Measurements from ENCODE around the gene SUSD4.

GRCh38 chr1:223233019-223233409 is 131.0 kb downstream of the SUSD4 start:
- TF ChIP-seq FOS (IDR thresholded peaks at IDR 0.05; ENCODE audit: borderline replicate concordance, extremely low read depth, insufficient read length) (no peak), EP300 (IDR thresholded peaks at IDR 0.05; ENCODE audit: borderline replicate concordance in 1 of 2, control insufficient read depth in 1 of 2, low read depth in 2 of 2, low read length in 2 of 2) (no peak), CTCF (IDR thresholded peaks at IDR 0.05 in 2 of 3, conservative IDR thresholded peaks at IDR 0.05 in 1 of 3; ENCODE audit: control insufficient read depth in 2 of 3, extremely low read depth in 1 of 3, insufficient read depth in 1 of 3, low read depth in 3 of 3, low read length in 3 of 3) (no peak), REST (IDR thresholded peaks at IDR 0.05; ENCODE audit: low read depth, low read length) (no peak), RCOR1 (conservative IDR thresholded peaks at IDR 0.05; ENCODE audit: low read depth, low read length) (no peak), POLR2AphosphoS5 (IDR thresholded peaks at IDR 0.05; ENCODE audit: low read length) (no peak), RUNX3 (IDR thresholded peaks at IDR 0.05; ENCODE audit: low read length) (no peak), BHLHE40 (IDR thresholded peaks at IDR 0.05; ENCODE audit: borderline replicate concordance in 1 of 2, low read depth in 2 of 2, low read length in 1 of 2) (no peak), NBN (IDR thresholded peaks at IDR 0.05) (no peak), POLR2A (IDR thresholded peaks at IDR 0.05; ENCODE audit: low read depth, low read length) (no peak), SRF (IDR thresholded peaks at IDR 0.05; ENCODE audit: low read depth in 2 of 2, low read length in 2 of 2) (no peak), ELK1 (IDR thresholded peaks at IDR 0.05; ENCODE audit: low read depth, low read length) (no peak), NFYB (IDR thresholded peaks at IDR 0.05; ENCODE audit: insufficient read depth, low read depth, low read length) (no peak)

All from GM12878 (cell line).